Fibroblast of the aortic adventitia (primary cell): ENCODE results near the gene TCAIM. TPM values are rescaled to one million over a fixed set of nuclear protein-coding genes. Genes with fewer than 3 reads are reported as not detected.
A peak's percentile ranks its signal among the peaks of the same experiment; 100 is the strongest.

Source experiments
- DNase-seq: peaks from one replicate; pipeline ENCODE4 v3.0.0-alpha.2; 2010; ENCODE audit warnings: low read depth
- H3K4me3 ChIP-seq: 2 replicates; pipeline ENCODE4 v1.5.1; 2011; ENCODE audit warnings: low read depth, mild to moderate bottlenecking, control low read depth, low read length, moderate library complexity
- total RNA-seq: library from RNA; depleted of rRNA; stranded (reverse); fragments of >200 nt; gene quantifications from 2 replicates; pipeline ENCODE4 v1.2.3, GENCODE V29; 2012; ENCODE audit warnings: low replicate concordance
- TF ChIP-seq, protein P1 (sequence below): IDR thresholded peaks from 2 replicates; pipeline ENCODE4 v1.5.1; 2011; ENCODE audit warnings: mild to moderate bottlenecking, low read length, control low read depth, inconsistent platforms; ENCODE audit not compliant: insufficient read depth

Gene TCAIM
- total RNA-seq, 1 donor = 33.3 TPM

- DNase-seq = no peak
- TF ChIP-seq, protein P1, sequence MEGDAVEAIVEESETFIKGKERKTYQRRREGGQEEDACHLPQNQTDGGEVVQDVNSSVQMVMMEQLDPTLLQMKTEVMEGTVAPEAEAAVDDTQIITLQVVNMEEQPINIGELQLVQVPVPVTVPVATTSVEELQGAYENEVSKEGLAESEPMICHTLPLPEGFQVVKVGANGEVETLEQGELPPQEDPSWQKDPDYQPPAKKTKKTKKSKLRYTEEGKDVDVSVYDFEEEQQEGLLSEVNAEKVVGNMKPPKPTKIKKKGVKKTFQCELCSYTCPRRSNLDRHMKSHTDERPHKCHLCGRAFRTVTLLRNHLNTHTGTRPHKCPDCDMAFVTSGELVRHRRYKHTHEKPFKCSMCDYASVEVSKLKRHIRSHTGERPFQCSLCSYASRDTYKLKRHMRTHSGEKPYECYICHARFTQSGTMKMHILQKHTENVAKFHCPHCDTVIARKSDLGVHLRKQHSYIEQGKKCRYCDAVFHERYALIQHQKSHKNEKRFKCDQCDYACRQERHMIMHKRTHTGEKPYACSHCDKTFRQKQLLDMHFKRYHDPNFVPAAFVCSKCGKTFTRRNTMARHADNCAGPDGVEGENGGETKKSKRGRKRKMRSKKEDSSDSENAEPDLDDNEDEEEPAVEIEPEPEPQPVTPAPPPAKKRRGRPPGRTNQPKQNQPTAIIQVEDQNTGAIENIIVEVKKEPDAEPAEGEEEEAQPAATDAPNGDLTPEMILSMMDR = no peak
- H3K4me3 ChIP-seq = no peak overlapping the region
Observed at GRCh38 chr3:44309500-44309899, 29.1 kb upstream of the TCAIM start.

GRCh38 chr3:44318891-44319311 is 19.7 kb upstream of the TCAIM start:
- no peak overlapping the region for H3K4me3 ChIP-seq
- DNase-seq = no peak
- TF ChIP-seq, protein P1 = no peak

- H3K4me3 ChIP-seq = no peak overlapping the region
- no peak for DNase-seq
- TF ChIP-seq, protein P1 = no peak
Observed at GRCh38 chr3:44321335-44321734, 17.2 kb upstream of the TCAIM start.

DNA sequence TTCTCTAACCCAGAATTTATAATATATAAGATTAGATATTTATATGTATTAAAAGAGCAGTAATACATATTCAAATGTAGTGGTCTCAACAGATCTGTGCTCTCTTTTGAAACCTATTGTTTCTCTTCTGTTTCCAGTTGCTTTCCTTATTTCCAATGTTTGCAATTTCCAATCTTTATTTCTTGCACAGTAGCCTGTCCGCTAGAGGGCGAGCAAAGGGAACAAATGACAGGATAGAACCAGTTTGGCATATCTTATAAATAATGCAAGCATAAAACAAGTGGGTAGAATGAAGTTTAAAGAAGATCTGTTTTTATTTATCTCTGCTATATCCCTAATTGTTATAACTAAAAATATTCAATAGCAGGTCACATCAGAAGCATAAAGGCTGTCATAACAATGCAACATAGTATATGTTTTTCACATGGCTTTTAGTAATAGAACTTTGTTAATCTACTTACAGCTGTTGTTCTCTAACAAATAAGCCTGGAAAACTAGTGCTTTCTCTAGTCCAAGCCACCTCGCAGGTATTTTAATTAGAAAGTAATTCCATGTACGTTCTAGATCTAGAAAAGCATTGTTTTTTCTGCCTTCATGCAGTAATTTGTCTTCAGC is 15.1 kb upstream of the TCAIM start:
- no peak overlapping the region for H3K4me3 ChIP-seq
- DNase-seq = peak; percentile 82
- TF ChIP-seq, protein P1 = peak; percentile 84

- no peak for DNase-seq
- TF ChIP-seq, protein P1 = no peak
- H3K4me3 ChIP-seq = no peak overlapping the region
Observed at GRCh38 chr3:44324584-44324983, 14.0 kb upstream of the TCAIM start.

DNA sequence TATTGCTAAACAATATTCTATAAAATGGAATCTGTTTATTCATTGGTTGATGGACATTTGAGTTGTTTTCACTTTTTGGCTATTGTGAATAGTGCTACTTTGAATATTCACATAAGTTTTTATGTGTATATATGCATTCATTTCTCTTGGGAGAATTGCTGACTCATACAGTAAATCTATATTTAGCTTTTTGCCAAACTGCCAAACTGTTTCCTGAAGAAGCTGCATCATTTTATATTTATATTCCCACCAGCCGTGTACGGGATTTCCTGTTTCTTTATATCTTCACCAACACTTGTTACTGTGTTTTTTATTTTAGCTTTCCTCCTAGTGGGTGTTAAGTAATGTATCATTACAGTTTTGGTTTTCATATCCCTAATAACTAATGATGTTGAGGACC is 12.5 kb upstream of the TCAIM start:
- peak; percentile 42 for DNase-seq
- TF ChIP-seq, protein P1 = no peak

GRCh38 chr3:44326515-44326914 is 12.1 kb upstream of the TCAIM start:
- no peak overlapping the region for H3K4me3 ChIP-seq
- no peak for DNase-seq
- TF ChIP-seq, protein P1 = no peak

More for the DNA sequence above, 12.5 kb upstream of the TCAIM start:
- H3K4me3 ChIP-seq = no peak overlapping the region
